Spinal cord (tissue), 10 donors: ENCODE measurements around the gene PPP1R15A. TPM values are rescaled to one million over a fixed set of nuclear protein-coding genes. Genes with fewer than 3 reads are reported as not detected.
"Not testable (repeated sequence)": the region's sequence is repeated elsewhere in the genome, so short reads cannot be mapped to it uniquely, and the experiment has no call there.

Experiments used
- DNase-seq, 6 donors: peaks; one replicate each; pipeline versions ENCODE4 v3.0.0 to v3.0.0-alpha.2; 2013 to 2015; ENCODE audit warnings: low spot score in 6 of 6, low read depth in 4 of 6
- H3K27ac ChIP-seq: one replicate; pipeline ENCODE4 v1.5.1; 2013; ENCODE audit warnings: low read depth, low read length, control low read depth
- H3K27me3 ChIP-seq: one replicate; pipeline ENCODE4 v1.6.1; 2013; ENCODE audit warnings: low read length; ENCODE audit not compliant: control insufficient read depth, insufficient read depth
- H3K36me3 ChIP-seq: one replicate; pipeline ENCODE4 v1.6.1; 2013; ENCODE audit warnings: low read length; ENCODE audit not compliant: control insufficient read depth, insufficient read depth
- H3K4me1 ChIP-seq: one replicate; pipeline ENCODE4 v1.6.1; 2013; ENCODE audit warnings: low read length; ENCODE audit not compliant: control insufficient read depth, insufficient read depth
- H3K4me3 ChIP-seq: one replicate; pipeline ENCODE4 v1.5.1; 2013; ENCODE audit warnings: low read depth, low read length, control low read depth
- H3K9me3 ChIP-seq: one replicate; pipeline ENCODE4 v1.6.1; 2013; ENCODE audit warnings: low read length; ENCODE audit not compliant: control insufficient read depth, insufficient read depth
- WGBS: methylation state at CpG from one replicate; pipeline ENCODE4 v1.1.5; 2013; ENCODE audit warnings: missing lambda C conversion rate; ENCODE audit not compliant: insufficient coverage; 5-methylcytosine and 5-hydroxymethylcytosine counted together
- polyA plus RNA-seq, 2 donors: library from polyadenylated mRNA; unstranded; fragments of 120-200 nt; gene quantifications; one replicate each; pipeline ENCODE4 v1.2.1, GENCODE V29; 2013; ENCODE audit not compliant: insufficient read length in 2 of 2
- total RNA-seq, 2 donors: library from RNA; depleted of rRNA in 1 of 2; stranded (reverse); fragments of 120-200 nt in 1 of 2; fragments of >200 nt in 1 of 2; gene quantifications; one replicate each; pipeline versions ENCODE4 v1.2.3 to v1.2.4, GENCODE V29; 2013 to 2014
- donor health status: healthy.

PPP1R15A gene
- total and polyA plus RNA-seq, 4 donors, result 26.6 to 42.5 (median 32.0) TPM

- Histone ChIP-seq H3K4me3 (peak overlapping the region; percentile 91), H3K4me1 (peaks cover 46% of the 10 kb centered on the region), H3K36me3 (peaks cover 41% of the 10 kb centered on the region), H3K27ac (peak overlapping the region; percentile 29)
- H3K27me3 ChIP-seq, DNase-seq, H3K9me3 ChIP-seq: not testable (repeated sequence)
- 97% methylated on average over 12 of the region's 30 CpGs for WGBS
Observed at GRCh38 chr19:48876043-48876981, 4.1 kb downstream of the PPP1R15A start.

- Histone ChIP-seq H3K27ac (no peak overlapping the region), H3K4me1 (peaks cover 39% of the 10 kb centered on the region), H3K36me3 (peaks cover 41% of the 10 kb centered on the region), H3K4me3 (no peak overlapping the region), H3K27me3 (no peaks in the 10 kb centered on the region), H3K9me3 (no peaks in the 10 kb centered on the region)
- DNase-seq, result no peak
- WGBS, result 87% methylated on average over 6 of the region's 6 CpGs
Observed at GRCh38 chr19:48877855-48878195, 5.6 kb downstream of the PPP1R15A start.

- Histone ChIP-seq H3K4me3 (no peak overlapping the region), H3K36me3 (peaks cover 38% of the 10 kb centered on the region), H3K27ac (no peak overlapping the region), H3K27me3 (no peaks in the 10 kb centered on the region), H3K9me3 (no peaks in the 10 kb centered on the region), H3K4me1 (peaks cover 33% of the 10 kb centered on the region)
- no peak for DNase-seq
- 82% methylated on average over 7 of the region's 11 CpGs for WGBS
Observed at GRCh38 chr19:48878196-48879024, 6.2 kb downstream of the PPP1R15A start.

- Histone ChIP-seq H3K27me3 (no peaks in the 10 kb centered on the region), H3K9me3 (no peaks in the 10 kb centered on the region), H3K27ac (no peak overlapping the region), H3K36me3 (peaks cover 33% of the 10 kb centered on the region), H3K4me1 (peaks cover 26% of the 10 kb centered on the region), H3K4me3 (no peak overlapping the region)
- 94% methylated on average over 6 of the region's 13 CpGs for WGBS
- no peak for DNase-seq
Observed at GRCh38 chr19:48879025-48879637, 6.9 kb downstream of the PPP1R15A start.

GRCh38 chr19:48879696-48880095 is 7.5 kb downstream of the PPP1R15A start:
- WGBS, result 90% methylated on average over 3 of the region's 9 CpGs
- not testable (repeated sequence) for H3K4me3 ChIP-seq, H3K9me3 ChIP-seq, H3K27ac ChIP-seq, H3K27me3 ChIP-seq, DNase-seq
- Histone ChIP-seq H3K4me1 (peaks cover 20% of the 10 kb centered on the region), H3K36me3 (peaks cover 27% of the 10 kb centered on the region)

- H3K9me3 ChIP-seq, result no peaks in the 10 kb centered on the region
- DNase-seq, result peak in 2 of 6 donors; percentile 40 to 54
- no peaks in the 10 kb centered on the region for H3K27me3 ChIP-seq
- 87% methylated on average over 21 of the region's 30 CpGs for WGBS
- H3K4me1 ChIP-seq, result no peaks in the 10 kb centered on the region
- no peak overlapping the region for H3K27ac ChIP-seq
- H3K36me3 ChIP-seq, result peaks cover 7% of the 10 kb centered on the region
- H3K4me3 ChIP-seq, result no peak overlapping the region
Observed at GRCh38 chr19:48881741-48882657, 9.8 kb downstream of the PPP1R15A start.

- H3K27ac ChIP-seq, result no peak overlapping the region
- no peaks in the 10 kb centered on the region for H3K27me3 ChIP-seq
- no peak for DNase-seq
- H3K4me1 ChIP-seq, result no peaks in the 10 kb centered on the region
- no peaks in the 10 kb centered on the region for H3K9me3 ChIP-seq
- H3K36me3 ChIP-seq, result peaks cover 5% of the 10 kb centered on the region
- no peak overlapping the region for H3K4me3 ChIP-seq
- WGBS, result 86% methylated on average over 5 of the region's 7 CpGs
Observed at GRCh38 chr19:48883726-48884125, 11.5 kb downstream of the PPP1R15A start.

GRCh38 chr19:48887861-48888612 is 15.8 kb downstream of the PPP1R15A start:
- Histone ChIP-seq H3K27ac (no peak overlapping the region), H3K4me3 (no peak overlapping the region), H3K27me3 (no peaks in the 10 kb centered on the region), H3K36me3 (no peaks in the 10 kb centered on the region), H3K4me1 (no peaks in the 10 kb centered on the region), H3K9me3 (no peaks in the 10 kb centered on the region)
- no peak for DNase-seq
- 89% methylated on average over 21 of the region's 21 CpGs for WGBS
